Stomach smooth muscle (tissue), 2 donors: ENCODE results near the gene AKNA.
A peak's percentile ranks its signal among the peaks of the same experiment; 100 is the strongest.

Experiments used
- H3K27ac ChIP-seq: one replicate; pipeline ENCODE4 v1.7.0; 2013; ENCODE audit warnings: mild to moderate bottlenecking, low read length, inconsistent platforms
- H3K27me3 ChIP-seq, 2 donors: one replicate each; pipeline ENCODE4 v1.7.0; 2013; ENCODE audit warnings: low read length in 2 of 2; ENCODE audit not compliant: insufficient read depth in 2 of 2, control insufficient read depth in 1 of 2
- H3K36me3 ChIP-seq, 2 donors: one replicate each; pipeline ENCODE4 v1.7.0; 2013; ENCODE audit warnings: low read length in 2 of 2; ENCODE audit not compliant: control insufficient read depth in 2 of 2, insufficient read depth in 2 of 2
- H3K4me1 ChIP-seq: one replicate; pipeline ENCODE4 v1.7.0; 2013; ENCODE audit warnings: low read length; ENCODE audit not compliant: control insufficient read depth, insufficient read depth
- H3K4me3 ChIP-seq, 2 donors: one replicate each; pipeline ENCODE4 v1.7.0; 2013; ENCODE audit warnings: low read length in 2 of 2
- H3K9ac ChIP-seq, 2 donors: one replicate each; pipeline ENCODE4 v1.7.0; 2013; ENCODE audit warnings: low read length in 2 of 2, mild to moderate bottlenecking in 1 of 2
- H3K9me3 ChIP-seq, 2 donors: one replicate each; pipeline ENCODE4 v1.7.0; 2013; ENCODE audit warnings: low read length in 2 of 2; ENCODE audit not compliant: control insufficient read depth in 2 of 2
- donor health status: healthy.
- donor health status: Pancreatic carcinoma.

Gene AKNA

DNA sequence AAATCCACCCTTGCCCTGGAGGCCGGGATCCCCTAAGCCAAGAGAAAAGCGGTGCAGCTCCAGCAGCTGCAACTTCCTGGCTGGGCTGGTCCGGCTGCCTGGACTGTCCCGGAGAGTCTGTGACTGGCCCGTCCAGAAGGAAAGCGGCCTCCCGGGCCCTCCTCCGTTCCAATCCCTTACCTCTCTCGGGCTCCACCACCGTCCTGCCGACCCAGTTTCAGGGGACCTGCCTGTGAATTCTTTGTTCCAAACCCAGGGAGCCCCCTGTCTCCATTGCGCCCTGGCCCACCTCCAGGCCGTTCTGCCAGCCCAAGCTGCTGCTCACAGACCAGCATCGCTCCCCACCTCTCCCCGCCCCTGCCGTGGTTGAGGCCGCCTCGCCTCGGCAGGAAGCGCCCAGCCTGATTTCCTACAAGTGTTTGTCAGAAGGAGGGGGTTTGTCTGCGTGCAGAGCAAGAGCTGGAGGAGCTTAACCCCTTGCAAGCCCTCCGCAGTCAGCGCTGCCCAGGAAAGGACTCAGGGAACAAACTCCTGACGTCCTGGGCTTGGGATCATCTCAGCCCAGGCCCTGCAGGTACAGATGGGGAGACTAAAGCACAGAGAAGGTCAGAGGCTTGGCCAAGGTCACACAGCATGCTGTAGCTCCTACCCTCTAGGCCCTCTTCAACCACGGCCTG, at the start of gene AKNA:
Gene AKNA (minus strand): TSS at position 303 of the 677 bp plus-strand sequence. CDS start 6,649 bp downstream, outside the sequence.
- peak within 1 kb of the TSS; percentile 85 for H3K27ac ChIP-seq
- no peaks in the 10 kb centered on the region for H3K36me3 ChIP-seq
- H3K4me1 ChIP-seq, result peaks cover 63% of the 10 kb centered on the region
- peak within 1 kb of the TSS; percentile 91 to 97 for H3K4me3 ChIP-seq
- no peaks in the 10 kb centered on the region for H3K9me3 ChIP-seq
- no peaks in the 10 kb centered on the region for H3K27me3 ChIP-seq
- peak within 1 kb of the TSS; percentile 83 to 92 for H3K9ac ChIP-seq

GRCh38 chr9:114437401-114437893, 49.7 kb upstream of the AKNA start:
- Histone ChIP-seq H3K36me3 (no peaks in the 10 kb centered on the region), H3K27ac (no peak overlapping the region), H3K9me3 (no peaks in the 10 kb centered on the region), H3K4me1 (peaks cover 3% of the 10 kb centered on the region), H3K4me3 (no peak overlapping the region), H3K9ac (no peak overlapping the region), H3K27me3 (no peaks in the 10 kb centered on the region)

DNA sequence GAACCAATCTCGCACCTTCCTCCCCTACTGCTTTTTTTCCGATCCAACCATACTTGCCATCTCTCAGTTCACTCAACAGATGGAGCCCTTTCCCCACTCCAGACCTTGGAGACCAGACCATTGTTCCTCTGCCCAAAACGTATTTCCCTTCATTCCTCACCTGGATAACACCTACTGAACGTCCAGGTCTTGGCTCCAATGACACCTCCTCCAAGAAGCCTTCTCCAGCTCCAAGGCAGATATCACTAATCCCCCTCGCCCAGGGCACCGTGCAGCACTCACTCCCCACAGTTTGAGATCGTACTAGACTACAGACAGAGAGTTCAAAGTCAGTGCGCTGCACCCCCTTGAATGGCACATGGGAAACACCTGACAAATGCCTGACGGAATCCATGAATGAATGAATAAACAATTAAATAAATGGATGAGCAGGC, 47.1 kb upstream of the AKNA start:
- Histone ChIP-seq H3K9ac (no peak overlapping the region), H3K27ac (no peak overlapping the region), H3K4me3 (no peak overlapping the region)

DNA sequence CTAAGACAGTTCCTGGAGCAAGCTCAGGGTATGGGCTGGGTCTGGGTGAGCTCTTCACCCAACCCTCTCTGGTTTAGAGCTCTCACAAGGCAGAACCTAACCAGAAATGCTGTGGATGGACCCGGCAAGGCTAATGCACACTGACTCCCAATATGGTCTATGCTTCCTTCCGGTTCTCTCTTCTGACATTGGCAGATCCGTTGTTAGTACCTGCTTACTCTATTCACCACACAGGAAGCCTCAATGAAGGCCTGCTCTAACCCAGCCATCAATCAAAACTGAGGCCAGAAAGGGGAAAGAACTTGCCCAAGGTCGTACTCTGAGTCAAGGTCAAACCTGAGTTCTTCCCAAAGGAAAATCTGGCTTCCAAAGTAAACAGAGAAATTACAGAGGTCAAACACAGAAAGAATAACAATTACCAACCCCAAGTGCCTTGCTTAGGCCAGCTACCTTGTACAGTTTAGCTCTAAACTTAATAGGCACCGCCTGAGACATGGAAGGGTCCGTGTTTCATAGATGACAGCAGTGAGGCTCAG, 46.0 kb upstream of the AKNA start:
- Histone ChIP-seq H3K4me3 (no peak overlapping the region), H3K27ac (no peak overlapping the region), H3K4me1 (peaks cover 3% of the 10 kb centered on the region), H3K36me3 (no peaks in the 10 kb centered on the region), H3K9me3 (no peaks in the 10 kb centered on the region), H3K9ac (no peak overlapping the region), H3K27me3 (no peaks in the 10 kb centered on the region)

More for the DNA sequence above, 47.1 kb upstream of the AKNA start:
- Histone ChIP-seq H3K27me3 (no peaks in the 10 kb centered on the region), H3K36me3 (no peaks in the 10 kb centered on the region), H3K9me3 (no peaks in the 10 kb centered on the region), H3K4me1 (peaks cover 3% of the 10 kb centered on the region)

GRCh38 chr9:114433086-114433485, 45.3 kb upstream of the AKNA start:
- Histone ChIP-seq H3K4me1 (peaks cover 3% of the 10 kb centered on the region), H3K36me3 (no peaks in the 10 kb centered on the region), H3K9ac (no peak overlapping the region), H3K4me3 (no peak overlapping the region), H3K27me3 (no peaks in the 10 kb centered on the region), H3K27ac (no peak overlapping the region), H3K9me3 (no peaks in the 10 kb centered on the region)

GRCh38 chr9:114432323-114433067, 44.7 kb upstream of the AKNA start:
- H3K27ac ChIP-seq, result no peak overlapping the region
- H3K36me3 ChIP-seq, result no peaks in the 10 kb centered on the region
- no peaks in the 10 kb centered on the region for H3K27me3 ChIP-seq
- peaks cover 3% of the 10 kb centered on the region for H3K4me1 ChIP-seq
- no peak overlapping the region for H3K9ac ChIP-seq
- no peak overlapping the region for H3K4me3 ChIP-seq
- H3K9me3 ChIP-seq, result no peaks in the 10 kb centered on the region

GRCh38 chr9:114431770-114432169, 44.0 kb upstream of the AKNA start:
- H3K36me3 ChIP-seq, result no peaks in the 10 kb centered on the region
- H3K4me1 ChIP-seq, result peaks cover 3% of the 10 kb centered on the region
- no peak overlapping the region for H3K9ac ChIP-seq
- H3K27me3 ChIP-seq, result no peaks in the 10 kb centered on the region
- no peak overlapping the region for H3K4me3 ChIP-seq
- no peak overlapping the region for H3K27ac ChIP-seq
- H3K9me3 ChIP-seq, result no peaks in the 10 kb centered on the region

- Histone ChIP-seq H3K4me3 (no peak overlapping the region), H3K9ac (no peak overlapping the region), H3K4me1 (peaks cover 3% of the 10 kb centered on the region), H3K9me3 (no peaks in the 10 kb centered on the region), H3K27me3 (no peaks in the 10 kb centered on the region), H3K27ac (no peak overlapping the region), H3K36me3 (peaks cover 0 to 3% of the 10 kb centered on the region in 2 donors)
Observed at GRCh38 chr9:114431003-114431402, 43.2 kb upstream of the AKNA start.

- Histone ChIP-seq H3K4me1 (peaks cover 3% of the 10 kb centered on the region), H3K27me3 (no peaks in the 10 kb centered on the region), H3K36me3 (peaks cover 0 to 3% of the 10 kb centered on the region in 2 donors), H3K9me3 (no peaks in the 10 kb centered on the region), H3K4me3 (no peak overlapping the region), H3K27ac (no peak overlapping the region), H3K9ac (no peak overlapping the region)
Observed at GRCh38 chr9:114430457-114430856, 42.7 kb upstream of the AKNA start.

DNA sequence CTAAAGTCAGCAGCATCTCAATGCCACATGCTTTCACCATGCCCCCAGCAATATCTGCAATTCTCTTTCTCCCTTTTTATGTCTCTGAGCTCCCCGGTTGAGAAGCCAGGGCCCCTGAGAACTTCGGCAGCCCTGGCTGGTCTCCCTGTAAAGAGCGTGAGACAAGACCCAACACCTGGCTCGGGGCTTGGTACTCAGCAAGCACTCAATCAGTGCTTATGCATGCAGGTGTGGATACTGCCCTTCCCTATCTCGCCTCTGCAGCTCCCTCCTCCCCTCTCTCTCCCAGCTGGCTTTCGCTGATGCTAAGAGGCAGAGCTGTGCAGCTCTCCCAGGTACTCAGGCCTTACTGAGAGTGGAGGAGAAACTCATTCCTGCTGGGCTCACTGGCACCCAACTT, 41.7 kb upstream of the AKNA start:
- H3K9me3 ChIP-seq, result no peaks in the 10 kb centered on the region

More for the DNA sequence above, 41.7 kb upstream of the AKNA start:
- no peak overlapping the region for H3K4me3 ChIP-seq
- no peak overlapping the region for H3K27ac ChIP-seq
- H3K9ac ChIP-seq, result no peak overlapping the region
- H3K27me3 ChIP-seq, result no peaks in the 10 kb centered on the region
- peaks cover 3% of the 10 kb centered on the region for H3K4me1 ChIP-seq
- peaks cover 2 to 10% of the 10 kb centered on the region in 2 donors for H3K36me3 ChIP-seq
